GM12873 (cell line): ENCODE data around the gene DAB1.

Experiments used
- TF ChIP-seq, protein P1 (sequence below): IDR thresholded peaks from 2 replicates; pipeline ENCODE4 v1.5.1; 2012; ENCODE audit warnings: low read depth, mild to moderate bottlenecking, moderate library complexity, low read length, control low read depth; ENCODE audit not compliant: insufficient read depth; ENCODE audit errors: missing control alignments

Gene DAB1

DNA sequence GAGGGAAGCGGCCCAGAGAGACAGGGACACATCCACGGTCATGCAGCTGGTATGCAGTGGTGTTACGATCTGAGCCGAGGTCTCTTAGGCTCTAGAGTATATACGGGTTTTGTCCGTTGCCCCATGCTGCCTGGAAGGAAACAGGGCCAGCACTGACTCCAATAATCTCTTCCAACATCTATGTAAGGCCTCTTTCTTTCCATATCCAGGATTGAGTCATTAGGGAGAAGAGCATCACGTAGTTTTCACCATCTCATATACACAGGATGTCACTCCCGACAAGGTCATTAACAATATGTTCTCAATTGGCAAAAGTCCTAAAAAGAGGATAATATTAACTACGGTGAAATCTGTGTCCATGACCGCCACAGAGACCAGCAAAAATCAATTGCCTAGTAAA lies 462.4 kb downstream of the DAB1 start:
- TF ChIP-seq, protein P1, sequence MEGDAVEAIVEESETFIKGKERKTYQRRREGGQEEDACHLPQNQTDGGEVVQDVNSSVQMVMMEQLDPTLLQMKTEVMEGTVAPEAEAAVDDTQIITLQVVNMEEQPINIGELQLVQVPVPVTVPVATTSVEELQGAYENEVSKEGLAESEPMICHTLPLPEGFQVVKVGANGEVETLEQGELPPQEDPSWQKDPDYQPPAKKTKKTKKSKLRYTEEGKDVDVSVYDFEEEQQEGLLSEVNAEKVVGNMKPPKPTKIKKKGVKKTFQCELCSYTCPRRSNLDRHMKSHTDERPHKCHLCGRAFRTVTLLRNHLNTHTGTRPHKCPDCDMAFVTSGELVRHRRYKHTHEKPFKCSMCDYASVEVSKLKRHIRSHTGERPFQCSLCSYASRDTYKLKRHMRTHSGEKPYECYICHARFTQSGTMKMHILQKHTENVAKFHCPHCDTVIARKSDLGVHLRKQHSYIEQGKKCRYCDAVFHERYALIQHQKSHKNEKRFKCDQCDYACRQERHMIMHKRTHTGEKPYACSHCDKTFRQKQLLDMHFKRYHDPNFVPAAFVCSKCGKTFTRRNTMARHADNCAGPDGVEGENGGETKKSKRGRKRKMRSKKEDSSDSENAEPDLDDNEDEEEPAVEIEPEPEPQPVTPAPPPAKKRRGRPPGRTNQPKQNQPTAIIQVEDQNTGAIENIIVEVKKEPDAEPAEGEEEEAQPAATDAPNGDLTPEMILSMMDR: no peak

DNA sequence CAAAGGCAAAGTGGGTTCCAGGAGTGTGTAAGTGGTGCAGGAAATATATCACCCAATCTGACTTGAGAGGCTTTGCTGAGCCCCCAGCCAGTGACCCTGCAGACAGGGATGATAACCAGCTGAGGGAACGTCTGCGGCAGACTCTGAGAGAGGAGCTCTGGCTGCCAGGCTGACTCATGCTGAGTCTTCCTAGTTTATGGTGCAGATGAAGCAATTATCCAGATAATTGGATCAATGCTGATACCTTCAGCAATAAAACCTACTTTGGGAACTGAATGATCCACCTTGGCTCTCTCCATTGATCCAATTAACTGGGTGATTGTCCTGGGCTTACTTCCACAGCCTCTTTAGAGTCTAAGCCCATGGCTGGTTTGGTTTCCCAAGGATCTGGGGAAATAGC lies 465.3 kb downstream of the DAB1 start:
- TF ChIP-seq, protein P1: no peak

DNA sequence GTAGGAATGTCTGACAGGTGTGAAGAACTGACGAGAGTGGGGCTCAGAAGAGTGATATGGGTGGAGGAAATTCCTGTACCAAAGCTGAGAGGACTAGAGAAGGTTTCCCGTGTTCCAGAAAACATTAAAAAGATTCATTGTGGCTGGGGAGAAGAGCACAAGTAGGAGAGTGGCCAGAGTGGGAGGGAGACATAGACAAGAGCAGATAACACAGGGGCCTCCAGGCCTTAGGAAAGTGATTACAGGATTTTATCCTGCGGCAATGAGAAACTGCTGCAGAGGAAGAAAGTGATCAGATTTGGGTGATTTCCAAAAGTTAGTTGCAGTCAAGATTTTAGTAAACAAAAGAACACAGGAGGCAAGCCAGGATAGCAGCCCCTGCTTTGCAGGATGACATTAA lies 465.9 kb downstream of the DAB1 start:
- TF ChIP-seq, protein P1: no peak

DNA sequence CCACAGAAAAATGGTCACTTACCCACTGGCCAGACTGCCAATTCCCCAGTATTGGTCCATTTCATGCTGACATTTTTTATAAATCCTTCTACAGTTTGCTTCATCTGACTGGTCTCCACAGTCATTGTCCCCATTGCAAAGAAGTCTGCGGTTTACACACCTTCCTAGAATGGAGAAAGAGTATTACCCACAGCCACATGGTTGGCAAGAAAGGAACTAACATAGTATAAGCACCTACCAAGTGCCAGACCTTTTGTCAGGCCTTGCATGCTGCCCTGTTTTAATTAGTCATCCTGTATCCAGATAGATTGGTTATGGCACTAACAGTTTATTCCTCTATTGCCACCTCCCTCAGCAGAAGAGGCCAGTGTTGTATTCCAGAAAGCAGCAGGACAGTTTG lies 469.2 kb downstream of the DAB1 start:
- TF ChIP-seq, protein P1: no peak

DNA sequence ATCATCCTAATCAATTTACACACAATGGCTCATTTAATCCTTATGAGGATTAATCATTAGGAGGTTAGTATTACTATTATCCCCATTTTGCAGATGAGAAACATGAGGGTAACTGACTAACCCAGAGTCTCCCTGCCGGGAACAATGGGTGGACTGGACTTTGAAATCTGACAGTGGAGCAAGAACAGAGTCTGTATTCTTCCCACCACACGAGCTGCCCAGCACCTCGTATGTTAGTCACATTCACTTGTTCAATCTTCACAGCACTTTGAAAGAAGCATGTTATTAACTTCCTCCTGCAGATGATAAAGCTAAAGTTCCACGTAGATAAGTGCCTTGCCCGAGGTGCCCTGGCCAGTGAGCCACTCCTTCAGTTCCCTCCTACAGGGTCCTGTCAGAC lies 470.5 kb downstream of the DAB1 start:
- TF ChIP-seq, protein P1: no peak

DNA sequence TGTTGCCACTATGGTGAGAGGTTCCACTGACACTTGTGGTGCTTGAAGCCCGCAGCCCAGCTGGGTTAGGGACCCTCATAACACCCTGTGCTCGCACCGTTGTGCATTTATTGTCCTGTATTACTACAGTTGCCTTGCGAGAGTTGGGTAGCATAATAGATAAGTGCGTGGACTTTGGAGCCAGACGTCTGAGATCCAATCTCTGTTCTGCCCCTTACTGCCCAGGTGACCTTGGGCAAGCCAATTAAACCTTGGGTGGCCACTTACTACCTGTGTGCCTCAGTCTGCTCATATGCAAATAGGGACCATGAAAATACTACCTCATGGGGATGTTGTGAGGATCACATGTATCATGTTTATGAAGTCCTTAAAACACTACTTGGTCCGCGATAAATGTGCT lies 471.4 kb downstream of the DAB1 start:
- TF ChIP-seq, protein P1: no peak

DNA sequence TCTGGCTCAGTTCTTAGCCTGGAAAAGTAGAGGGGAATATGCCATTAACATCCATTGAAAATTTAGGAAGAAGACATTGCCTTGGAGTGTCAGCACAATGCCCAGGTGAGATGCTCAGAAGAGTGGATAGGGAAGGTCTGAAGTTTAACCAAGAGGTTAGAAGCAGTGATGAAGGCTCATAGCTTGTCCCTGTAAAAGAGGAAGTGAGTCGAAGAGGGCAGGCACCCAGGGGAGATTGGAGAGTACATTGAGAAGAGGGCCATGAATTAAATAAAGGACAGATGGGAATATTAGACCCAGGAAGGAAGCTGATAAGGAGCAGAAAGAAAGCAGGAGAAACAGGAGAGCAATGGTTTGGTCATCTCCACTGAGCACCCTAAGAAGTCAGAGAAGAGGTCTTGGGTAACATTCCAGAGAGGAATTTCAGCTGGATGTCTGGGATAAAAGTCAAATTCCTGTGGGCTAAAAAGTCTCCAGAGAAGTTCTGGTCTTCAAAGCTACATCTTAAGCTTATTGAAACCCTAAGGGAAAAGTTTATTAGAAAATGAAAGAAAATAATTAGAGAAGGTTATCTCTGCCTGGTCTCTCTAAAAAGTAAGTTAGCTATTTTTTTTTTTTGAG lies 475.3 kb downstream of the DAB1 start:
- TF ChIP-seq, protein P1: no peak
